Measurements from ENCODE around the gene PTPRK.

DNA sequence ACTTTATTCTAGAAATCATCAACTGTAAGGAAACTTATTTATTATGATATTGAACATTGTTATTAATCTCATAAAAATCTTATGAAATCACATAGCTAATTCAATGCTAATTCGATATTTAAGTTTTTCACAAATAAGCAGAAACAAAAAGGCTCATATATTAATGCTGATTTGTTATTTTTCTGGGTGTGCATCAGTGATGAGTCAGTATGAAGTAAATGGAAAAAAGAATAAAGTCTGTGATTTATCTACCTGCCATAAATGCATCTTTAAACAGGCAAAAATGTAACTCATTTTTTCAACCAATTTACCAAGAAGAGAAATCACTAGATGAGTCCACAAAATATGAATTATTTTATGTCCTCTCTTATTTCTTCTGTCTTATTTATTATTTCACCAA is 253.5 kb downstream of the PTPRK start:
- TF ChIP-seq, protein P1, sequence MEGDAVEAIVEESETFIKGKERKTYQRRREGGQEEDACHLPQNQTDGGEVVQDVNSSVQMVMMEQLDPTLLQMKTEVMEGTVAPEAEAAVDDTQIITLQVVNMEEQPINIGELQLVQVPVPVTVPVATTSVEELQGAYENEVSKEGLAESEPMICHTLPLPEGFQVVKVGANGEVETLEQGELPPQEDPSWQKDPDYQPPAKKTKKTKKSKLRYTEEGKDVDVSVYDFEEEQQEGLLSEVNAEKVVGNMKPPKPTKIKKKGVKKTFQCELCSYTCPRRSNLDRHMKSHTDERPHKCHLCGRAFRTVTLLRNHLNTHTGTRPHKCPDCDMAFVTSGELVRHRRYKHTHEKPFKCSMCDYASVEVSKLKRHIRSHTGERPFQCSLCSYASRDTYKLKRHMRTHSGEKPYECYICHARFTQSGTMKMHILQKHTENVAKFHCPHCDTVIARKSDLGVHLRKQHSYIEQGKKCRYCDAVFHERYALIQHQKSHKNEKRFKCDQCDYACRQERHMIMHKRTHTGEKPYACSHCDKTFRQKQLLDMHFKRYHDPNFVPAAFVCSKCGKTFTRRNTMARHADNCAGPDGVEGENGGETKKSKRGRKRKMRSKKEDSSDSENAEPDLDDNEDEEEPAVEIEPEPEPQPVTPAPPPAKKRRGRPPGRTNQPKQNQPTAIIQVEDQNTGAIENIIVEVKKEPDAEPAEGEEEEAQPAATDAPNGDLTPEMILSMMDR (IDR thresholded peaks at IDR 0.05; ENCODE audit: control extremely low read depth in 1 of 3, insufficient read depth in 1 of 3, low read depth in 1 of 3, low read length in 3 of 3) = no peak
- no peak for TF ChIP-seq RBBP5 (IDR thresholded peaks at IDR 0.05; ENCODE audit: borderline replicate concordance, low read depth, low read length)
- no peak for TF ChIP-seq ZNF274 (IDR thresholded peaks at IDR 0.05; ENCODE audit: borderline replicate concordance, extremely low read depth, low read length)
- TF ChIP-seq TCF12 (IDR thresholded peaks at IDR 0.05; ENCODE audit: low read depth, low read length) = no peak
- TF ChIP-seq SIX5 (IDR thresholded peaks at IDR 0.05; ENCODE audit: low read depth, low read length) = no peak
- TF ChIP-seq CHD2 (IDR thresholded peaks at IDR 0.05; ENCODE audit: low read length) = no peak
- TF ChIP-seq POLR2A (IDR thresholded peaks at IDR 0.05; ENCODE audit: control extremely low read depth in 1 of 2, low read depth in 2 of 2, low read length in 2 of 2) = no peak
- TF ChIP-seq NRF1 (IDR thresholded peaks at IDR 0.05; ENCODE audit: low read depth, low read length) = no peak
- TF ChIP-seq, protein P2, sequence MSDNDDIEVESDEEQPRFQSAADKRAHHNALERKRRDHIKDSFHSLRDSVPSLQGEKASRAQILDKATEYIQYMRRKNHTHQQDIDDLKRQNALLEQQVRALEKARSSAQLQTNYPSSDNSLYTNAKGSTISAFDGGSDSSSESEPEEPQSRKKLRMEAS (IDR thresholded peaks at IDR 0.05) = no peak
- no peak for TF ChIP-seq SP1 (IDR thresholded peaks at IDR 0.05; ENCODE audit: low read depth, low read length)
- no peak for TF ChIP-seq RXRA (IDR thresholded peaks at IDR 0.05; ENCODE audit: insufficient read depth, low read depth, low read length)
